Activated naive CD8-positive, alpha-beta T cell treated with anti-CD3 and anti-CD28 coated beads, Interleukin-2, amount 50 U/mL, for 16 hours (primary cell): Measurements from ENCODE around the gene LGALS7.
"Not testable (repeated sequence)": the region's sequence is repeated elsewhere in the genome, so short reads cannot be mapped to it uniquely, and the experiment has no call there.

Source experiments
- DNase-seq: peaks from one replicate; pipeline ENCODE4 v3.0.0-alpha.2; 2020; ENCODE audit warnings: low read depth, low spot score

The LGALS7 gene

DNA sequence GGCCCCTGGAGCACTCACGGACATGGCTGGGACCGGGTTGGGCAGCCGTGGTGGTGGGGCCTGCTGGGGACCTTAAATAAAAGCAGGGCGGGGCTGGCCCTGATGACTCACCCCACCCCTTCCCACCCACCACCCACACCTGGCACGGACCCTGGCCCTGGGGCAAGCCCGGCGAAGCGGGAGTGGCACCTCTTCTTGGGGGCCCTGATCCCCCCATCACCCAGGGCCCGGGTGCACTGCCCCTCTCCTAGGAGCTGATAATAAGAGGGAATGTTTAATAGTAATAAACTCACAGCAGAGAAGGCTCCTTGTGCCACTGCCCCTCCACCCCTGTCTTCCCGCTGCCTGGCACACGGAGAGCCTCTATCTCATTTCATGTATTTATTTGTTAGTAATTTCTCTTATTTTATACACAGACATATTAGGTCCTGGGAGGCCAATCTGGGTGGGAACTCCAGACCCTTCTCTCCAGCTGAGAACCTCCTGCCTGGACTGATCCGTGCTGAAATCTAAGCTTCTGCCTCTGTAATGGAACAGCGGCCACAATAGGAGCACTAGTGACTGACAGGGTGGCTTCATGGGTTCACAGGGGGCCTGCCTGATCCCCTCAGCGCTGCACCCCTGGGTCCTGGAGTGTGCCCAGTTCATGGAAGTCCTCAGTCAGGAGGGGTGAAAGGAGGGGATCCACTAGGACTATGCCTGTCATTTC lies at the start of gene LGALS7:
Gene LGALS7 (minus strand): TSS at position 49 of the 709 bp plus-strand sequence. CDS start 25 bp downstream, at position 24.
- no peak for DNase-seq

DNA sequence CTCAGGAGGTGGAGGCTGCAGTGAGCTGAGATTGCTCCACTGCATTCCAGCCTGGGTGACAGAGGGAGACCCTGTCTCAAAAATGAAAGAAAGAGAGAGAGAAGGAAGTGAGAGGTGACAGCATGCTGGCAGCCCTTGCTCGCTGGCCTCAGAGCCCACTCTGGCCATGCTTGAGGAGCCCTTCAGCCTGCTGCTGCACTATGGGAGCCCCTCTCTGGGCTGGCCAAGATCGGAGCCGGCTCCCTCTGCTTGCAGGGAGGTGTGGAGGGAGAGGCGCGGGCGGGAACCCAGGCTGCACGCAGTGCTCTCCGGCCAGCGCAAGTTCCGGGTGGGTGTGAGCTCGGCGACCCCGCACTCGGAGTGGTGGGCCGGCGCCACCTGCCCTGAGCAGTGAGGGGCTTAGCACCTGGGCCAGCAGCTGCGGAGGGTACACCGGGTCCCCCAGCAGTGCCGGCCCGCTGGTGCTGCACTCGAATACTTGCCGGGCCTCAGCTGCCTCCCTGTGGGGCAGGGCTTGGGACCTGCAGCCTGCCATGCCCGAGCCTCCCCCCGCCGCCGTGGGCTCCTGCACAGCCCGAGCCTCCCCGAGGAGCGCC lies 48.0 kb upstream of the LGALS7 start:
- not testable (repeated sequence) for DNase-seq

DNA sequence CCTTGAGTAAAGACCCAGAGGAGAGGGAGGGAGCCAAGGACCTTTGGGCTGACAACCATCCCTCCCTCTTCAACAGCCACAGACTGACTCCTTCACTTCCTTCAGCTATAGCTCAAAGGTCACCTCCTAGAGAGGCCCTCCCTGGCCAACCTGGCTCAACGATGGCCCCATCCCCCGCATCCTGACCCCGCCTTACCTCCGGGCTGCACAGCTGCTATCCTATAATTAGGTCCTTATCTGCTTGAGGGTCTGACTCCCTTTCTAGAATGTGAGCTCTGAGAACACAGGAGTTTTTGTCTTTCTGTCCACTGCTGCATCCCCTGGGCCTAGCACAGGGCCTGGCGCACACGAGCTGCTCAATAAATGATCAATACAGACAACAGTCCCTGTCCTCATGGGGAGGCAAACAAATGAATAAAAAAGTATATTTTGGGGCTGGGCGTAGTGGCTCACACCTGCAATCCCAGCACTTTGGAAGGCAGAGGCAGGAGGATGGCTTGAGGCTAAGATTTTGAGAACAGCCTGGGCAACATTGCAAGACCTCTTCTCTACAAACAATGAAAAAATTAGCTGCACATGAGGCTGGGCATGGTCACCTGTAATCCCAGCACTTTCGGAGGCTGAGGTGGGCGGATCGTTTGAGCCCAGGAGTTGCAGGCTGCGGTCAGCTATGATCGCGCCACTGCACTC lies 46.1 kb upstream of the LGALS7 start:
- no peak for DNase-seq

DNA sequence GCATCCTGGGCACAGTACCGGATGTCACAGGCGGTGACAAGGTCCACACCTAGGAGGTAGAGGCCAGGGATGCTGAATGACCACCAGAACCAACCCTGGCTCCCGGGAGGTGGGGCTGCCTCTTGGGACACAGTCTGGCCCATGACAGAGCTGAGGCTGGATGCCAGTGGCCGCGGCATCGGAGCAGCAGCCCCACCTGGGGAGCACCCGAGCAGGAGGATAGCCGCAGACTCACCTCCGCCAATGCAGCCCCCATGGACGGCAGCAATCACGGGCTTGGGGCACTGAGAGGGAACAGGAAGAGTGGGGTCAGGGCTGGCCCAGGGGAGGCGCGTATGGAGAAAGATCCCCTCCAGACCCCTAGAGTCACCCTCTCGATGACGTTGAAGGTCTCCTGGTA lies 43.8 kb upstream of the LGALS7 start:
- DNase-seq = no peak

DNA sequence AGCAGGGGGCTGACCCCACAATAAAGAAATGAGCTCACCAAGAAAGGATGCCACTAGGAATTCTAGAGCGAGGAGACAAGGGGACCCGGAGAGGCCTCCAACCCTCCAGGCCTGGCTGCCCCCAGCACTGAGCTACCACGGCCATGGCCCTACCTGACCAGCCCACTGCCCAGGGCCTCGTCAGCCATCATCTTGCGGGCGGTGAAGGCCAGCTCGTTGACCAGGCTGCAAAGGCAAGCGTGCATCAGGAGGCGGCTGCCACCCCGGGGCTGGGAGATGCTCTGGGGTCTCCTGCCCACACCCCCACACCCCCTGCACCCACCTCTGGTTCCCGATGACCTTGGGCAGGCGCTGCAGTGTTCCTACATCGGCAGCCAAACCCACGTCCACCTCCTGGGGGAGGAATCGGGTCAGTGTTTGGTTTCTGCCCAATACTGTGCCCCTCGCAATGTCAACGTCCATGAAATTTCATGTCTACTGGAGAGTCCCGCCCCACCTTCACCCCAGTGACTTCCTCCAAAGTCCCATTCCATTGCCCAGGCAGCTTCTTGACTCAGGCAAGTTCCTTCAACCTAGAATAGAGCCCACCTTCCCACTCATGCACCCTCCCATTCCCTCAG lies 42.9 kb upstream of the LGALS7 start:
- DNase-seq = no peak

DNA sequence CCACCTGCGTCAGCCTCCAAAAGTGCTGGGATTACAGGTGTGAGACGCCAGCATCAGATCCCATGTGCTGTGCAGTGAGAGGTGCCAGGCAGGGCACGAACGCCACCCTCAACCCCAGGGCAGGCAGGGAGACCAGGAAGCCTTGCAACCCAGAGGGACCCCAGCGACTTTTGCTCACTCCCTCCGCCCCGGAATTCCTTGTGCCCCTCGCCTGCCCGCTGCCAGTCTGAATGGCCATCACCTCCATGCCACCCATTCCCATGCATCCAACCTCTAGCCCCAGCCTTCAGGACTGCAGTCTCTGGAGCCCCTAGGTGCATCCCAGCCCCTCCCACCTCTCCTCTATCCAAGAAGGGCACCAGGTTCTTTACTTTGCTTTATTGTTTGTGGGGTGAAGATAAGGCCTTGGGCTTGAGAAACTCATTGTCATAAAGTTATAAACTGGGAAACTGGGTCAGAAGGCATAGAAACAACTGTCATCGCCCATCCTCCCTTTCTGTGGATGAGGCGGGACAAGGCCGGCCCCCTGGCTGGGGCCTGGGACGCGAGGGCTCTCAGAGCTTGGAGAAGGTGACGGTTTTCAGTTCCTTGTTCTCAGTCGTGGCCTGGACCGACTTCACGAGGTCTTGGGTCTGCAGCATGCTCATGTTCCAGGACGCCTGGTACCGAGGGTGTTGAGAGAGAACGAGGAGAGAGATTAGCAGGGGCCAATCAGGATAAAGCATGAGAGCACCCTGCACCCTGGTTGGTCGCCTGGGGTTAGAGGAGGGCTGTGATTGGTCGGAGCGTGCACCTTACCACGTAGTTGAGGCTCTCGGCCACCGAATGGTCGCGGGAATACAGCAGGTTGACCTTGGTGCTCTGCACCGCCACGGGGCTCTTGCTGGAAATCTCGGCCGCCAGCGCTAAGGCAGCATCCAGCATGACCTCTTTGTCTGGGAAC lies 42.0 kb upstream of the LGALS7 start:
- no peak for DNase-seq

DNA sequence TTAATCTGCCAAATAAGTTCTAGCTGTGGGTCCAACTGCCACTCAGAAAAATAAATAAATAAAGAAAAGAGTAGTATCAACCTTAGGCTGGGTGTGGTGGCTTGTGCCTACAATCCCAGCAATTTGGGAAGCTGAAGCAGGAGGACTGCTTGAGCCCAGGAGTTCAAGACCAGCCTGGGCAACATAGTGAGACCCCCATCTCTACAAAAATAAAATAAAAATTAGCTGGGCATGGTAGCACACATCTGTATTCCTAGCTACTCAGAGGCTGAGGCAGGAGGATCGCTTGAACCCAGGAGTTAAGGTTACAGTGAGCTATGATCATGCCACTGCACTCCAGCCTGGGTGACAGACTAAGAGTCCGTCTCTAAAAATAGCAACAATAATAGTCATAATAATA lies 40.6 kb upstream of the LGALS7 start:
- not testable (repeated sequence) for DNase-seq

DNA sequence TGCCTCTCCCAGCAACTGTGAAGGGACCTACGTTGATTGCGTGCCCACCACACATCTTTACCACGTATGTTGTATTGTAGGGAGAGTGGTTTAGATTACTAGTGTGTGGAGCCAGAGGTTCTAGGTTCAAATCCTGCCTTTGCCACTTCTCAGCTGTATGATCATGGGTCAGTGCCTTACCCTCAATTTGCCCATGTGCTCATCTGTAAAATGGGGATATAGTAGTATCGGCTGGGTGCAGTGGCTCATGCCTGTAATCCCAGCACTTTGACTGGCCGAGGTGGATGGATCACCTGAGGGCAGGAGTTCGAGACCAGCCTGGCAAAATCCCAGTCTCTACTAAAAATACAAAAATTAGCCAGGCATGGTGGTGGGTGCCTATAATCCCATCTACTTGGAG lies 40.0 kb upstream of the LGALS7 start:
- DNase-seq = no peak

DNA sequence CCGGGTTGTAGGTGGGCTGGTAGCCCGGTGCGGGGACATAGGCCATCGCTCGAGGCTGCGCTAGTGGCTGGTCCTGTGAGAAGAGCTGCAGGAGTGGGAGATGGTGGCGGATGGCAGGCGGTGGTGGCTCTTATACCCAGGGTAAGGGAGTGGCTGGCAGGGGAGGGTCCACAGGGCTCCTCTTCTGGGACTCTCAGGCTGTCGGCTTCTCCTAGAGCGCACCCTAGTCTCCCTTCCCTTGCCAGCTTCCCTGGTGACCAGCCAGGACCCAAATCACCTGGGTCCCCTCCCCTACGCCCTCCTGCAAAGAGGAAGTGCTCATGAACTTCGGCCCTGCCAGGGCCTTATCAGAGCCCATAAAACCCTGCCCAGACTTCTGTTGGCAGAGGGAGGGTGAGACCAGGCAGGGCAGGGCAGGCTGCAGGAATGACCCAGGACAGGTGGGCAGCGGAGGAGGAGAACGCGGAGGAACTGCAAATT lies 39.6 kb upstream of the LGALS7 start, which contains the start of gene LGALS4:
Gene LGALS4 (minus strand): TSS at position 105 of the 480 bp plus-strand sequence. CDS start 59 bp downstream, at position 46.
- DNase-seq = no peak

DNA sequence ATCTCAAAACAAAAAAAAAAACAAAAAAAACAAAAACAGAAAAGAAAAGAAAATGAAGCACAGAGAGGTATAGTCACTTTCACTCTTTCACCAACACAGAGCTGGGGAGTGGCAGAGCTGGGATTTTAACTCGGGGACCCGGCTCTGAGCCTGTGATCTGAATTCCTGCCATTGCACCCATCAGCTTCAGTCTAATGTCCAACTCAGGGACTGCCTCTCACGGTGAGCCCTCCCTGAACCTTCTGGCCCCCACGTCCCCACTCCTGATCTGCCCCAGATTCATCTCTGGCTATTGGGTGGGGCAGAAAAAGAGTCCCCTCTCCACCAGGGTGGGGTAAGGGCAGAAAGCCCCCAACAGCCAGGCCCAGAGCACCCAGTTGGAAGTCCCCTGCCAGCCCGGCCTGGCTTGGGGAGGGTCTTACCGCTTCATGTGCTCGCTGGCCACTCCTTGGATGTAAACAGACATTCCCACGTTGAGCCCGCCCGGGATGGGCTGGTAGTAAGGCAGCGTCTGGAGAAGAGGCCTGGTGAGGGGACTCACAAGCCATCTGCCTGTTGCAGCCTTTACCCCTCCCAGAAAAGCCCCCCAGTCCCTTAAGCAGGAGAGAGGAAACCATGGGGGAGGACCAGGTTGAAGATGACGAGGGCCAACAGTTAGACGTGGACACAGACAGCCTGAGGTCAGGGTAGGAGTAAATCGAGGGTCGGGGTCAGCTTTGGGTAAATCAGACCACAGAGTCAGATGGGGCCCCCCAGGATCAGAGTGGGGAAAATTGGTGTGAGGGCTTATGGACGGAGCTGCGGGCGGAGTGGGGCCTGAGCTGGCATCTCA lies 38.9 kb upstream of the LGALS7 start:
- no peak for DNase-seq

DNA sequence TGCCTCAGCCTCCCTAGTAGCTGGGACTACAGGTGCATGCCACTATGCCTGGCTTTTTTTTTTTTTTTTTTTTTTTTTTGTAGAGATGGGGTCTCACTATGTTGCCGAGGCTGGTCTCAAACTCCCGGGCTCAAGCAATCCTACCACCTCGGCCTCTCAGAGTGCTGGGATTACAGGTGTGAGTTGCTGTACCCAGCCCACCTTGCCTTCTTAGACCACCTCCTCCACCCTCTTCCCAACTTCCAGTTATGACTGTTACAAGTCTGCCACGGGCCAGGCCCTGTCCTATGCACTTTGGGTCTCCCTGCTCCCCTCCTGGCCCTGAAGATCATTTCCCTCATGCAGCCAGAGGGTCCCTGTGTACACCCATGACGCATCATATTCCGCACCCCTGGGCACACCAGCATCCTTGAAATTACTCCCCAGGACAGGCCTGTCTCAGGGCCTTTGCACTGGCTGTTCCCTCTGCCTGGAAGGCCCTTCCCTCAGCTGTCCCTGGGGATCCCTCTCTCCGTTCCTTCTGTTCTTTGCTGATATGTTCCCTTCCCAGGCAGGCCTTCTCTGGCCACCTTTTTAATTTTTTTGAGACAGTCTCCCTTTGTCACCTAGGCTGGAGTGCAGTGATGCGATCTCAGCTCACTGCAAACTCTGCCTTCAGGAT lies 36.4 kb upstream of the LGALS7 start:
- DNase-seq = no peak

DNA sequence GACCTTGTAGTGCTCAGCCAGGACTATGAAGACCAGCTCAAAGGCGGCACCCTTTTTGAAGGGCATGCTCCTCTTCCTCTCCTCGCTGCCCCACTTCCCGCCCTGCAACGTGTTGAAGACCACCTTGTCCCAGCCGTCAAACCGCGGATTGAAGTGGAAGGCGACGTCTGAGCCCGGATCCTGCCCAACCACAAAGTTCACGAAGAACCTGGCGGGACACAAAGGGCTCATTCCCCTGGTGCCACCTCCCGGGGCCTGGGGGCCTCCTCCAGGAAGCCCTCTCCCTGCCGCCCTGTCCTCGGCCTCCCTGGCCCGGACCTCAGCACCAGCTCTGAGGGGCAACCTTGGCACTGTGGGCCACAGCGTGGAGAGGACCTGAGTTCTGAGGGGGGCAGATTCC lies 35.4 kb upstream of the LGALS7 start:
- no peak for DNase-seq

DNA sequence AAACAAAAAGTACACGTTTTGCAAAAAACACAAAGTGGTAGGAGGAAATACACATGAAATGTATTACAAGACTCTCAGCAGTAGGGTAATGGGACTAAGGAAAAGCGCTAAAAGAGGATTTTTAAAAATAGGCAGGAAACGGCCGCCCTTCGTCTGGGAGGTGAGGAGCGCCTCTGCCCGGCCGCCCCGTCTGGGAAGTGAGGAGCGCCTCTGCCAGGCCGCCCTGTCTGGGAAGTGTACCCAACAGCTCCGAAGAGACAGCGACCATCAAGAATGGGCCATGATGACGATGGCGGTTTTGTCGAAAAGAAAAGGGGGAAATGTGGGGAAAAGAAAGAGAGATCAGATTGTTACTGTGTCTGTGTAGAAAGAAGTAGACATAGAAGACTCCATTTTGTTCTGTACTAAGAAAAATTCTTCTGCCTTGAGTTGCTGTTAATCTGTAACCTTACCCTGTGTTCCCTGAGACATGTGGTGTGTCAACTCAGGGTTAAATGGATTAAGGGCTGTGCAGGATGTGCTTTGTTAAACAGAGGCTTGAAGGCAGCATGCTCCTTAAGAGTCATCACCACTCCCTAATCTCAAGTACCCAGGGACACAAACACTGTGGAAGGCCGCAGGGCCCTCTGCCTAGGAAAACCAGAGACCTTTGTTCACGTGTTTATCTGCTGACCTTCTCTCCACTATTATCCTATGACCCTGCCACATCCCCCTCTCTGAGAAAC lies 34.2 kb upstream of the LGALS7 start:
- not testable (repeated sequence) for DNase-seq

DNA sequence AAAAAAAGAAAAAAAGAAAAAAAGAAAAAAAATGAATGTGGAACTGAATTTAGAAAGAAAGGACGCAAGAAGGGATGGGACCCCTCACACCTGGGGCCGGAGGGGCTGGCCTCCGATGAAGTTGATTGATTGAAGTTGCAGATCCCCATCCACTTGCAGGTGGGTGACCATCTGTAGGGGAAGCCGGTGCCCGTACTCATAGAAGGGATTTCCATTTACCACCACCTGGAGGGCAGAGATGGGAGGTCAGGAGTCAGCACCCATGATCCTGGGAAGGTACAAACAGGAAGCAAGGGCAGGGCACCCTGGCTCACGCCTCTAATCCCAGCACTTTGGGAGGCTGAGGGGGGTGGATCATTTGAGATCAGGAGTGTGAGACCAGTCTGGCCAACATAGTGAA lies 33.1 kb upstream of the LGALS7 start:
- no peak for DNase-seq

DNA sequence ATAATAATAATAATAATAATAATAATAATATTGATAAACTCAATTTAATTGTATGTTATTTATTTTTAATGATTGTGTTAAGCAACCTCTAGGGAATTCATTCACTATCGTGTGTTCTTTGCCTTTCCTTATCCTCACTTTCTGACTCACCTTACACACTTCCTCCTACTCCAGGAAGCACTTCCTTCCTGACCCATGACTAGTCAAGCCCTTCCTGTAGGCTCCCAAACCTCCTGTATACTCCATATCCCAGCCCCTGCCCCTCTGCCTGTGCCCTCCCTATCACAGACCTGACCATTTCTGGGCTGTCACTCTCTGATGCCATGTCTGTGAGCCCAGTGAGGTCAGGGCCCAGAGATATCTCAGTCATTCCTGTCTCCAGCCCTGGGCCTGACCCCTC lies 31.9 kb upstream of the LGALS7 start:
- no peak for DNase-seq

DNA sequence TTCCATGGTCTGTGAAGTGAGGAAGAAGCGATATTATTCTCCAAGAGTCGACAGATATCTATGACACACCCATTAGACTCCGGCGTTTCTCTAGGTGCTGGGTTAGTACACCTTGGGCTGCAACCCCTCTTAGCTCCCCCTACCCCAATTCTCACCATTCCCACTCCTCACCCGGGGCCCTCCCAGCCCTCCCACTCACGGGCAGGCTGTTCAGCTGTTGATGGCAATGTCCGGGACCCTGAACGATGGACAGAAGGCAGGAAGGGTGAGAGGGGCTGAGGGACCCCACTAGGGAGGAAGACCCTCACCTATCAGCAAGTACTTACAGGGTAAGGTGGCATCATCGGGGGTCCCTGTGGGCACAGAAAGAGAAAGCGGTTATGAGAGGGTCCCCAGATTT lies 30.2 kb upstream of the LGALS7 start:
- DNase-seq = no peak

DNA sequence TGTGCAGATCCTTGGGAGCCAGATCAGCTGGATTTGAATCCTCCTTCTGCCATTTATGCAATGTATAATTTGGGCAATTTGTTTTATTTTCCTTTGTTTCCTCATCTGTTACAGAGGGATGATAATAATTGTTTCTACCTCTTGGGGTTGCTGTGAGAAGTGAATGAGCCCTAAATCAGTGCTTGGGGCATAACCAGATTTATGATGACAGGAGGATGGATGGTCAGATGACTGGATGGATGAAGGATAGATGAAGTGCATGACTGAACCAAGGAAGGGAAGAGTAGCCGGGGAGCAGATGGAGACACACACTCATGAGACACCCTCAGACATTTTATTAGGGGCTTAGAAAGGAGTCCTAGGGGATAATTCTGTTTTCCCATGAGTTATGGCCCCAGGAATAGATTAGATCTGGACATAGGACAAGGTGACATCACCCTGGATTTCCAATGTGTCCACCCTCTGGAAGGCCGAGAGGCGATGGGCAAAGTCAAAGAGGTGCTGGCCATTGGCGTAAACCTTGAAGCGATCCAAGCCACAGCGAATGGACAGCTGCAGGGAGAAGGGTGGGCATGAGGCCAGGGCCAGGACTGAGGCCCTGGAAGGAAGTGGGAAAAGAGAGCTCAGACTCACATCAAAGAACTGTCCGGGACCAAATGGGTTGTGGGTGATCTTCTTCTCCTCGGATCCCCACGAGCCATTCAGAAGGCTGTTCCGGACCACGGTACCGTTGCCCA lies 28.2 kb upstream of the LGALS7 start:
- DNase-seq = no peak
